Esophagus muscularis mucosa (tissue), 4 donors: ENCODE results near the gene RALGAPA1. TPM values are rescaled to one million over a fixed set of nuclear protein-coding genes. Genes with fewer than 3 reads are reported as not detected.
A peak's percentile ranks its signal among the peaks of the same experiment; 100 is the strongest.

ENCODE experiments used
- DNase-seq: peaks from one replicate; pipeline ENCODE4 v3.0.0-alpha.2; 2017; ENCODE audit errors: extremely low spot score
- H3K27ac ChIP-seq, 4 donors: fragments of 200-600 bp; sonication (generic); replicated peaks in 1 of 4; 1 replicate in 3 of 4; 2 replicates in 1 of 4; pipeline ENCODE4 v1.5.1; 2016 to 2019; ENCODE audit warnings: mild to moderate bottlenecking in 1 of 4
- H3K27me3 ChIP-seq, 4 donors: fragments of 200-600 bp; sonication (generic); one replicate each; pipeline versions ENCODE4 v1.5.1 to v1.6.0; 2016 to 2019
- H3K36me3 ChIP-seq, 4 donors: fragments of 200-600 bp; sonication (generic); one replicate each; pipeline ENCODE4 v1.5.1; 2016 to 2019
- H3K4me1 ChIP-seq, 4 donors: fragments of 200-600 bp; sonication (generic); one replicate each; pipeline ENCODE4 v1.5.1; 2016 to 2019
- H3K4me3 ChIP-seq, 4 donors: fragments of 200-600 bp; sonication (generic); 1 replicate in 2 of 4; 2 replicates in 2 of 4; pipeline ENCODE4 v1.5.1; 2016 to 2019; ENCODE audit warnings: mild to moderate bottlenecking in 4 of 4, moderate library complexity in 1 of 4
- H3K9me3 ChIP-seq, 4 donors: fragments of 200-600 bp; sonication (generic); 1 replicate in 3 of 4; 2 replicates in 1 of 4; pipeline ENCODE4 v1.5.1; 2016 to 2019
- EP300 ChIP-seq: sonication (generic); formaldehyde crosslinking; IDR thresholded peaks from one replicate; pipeline ENCODE4 v1.6.1; 2017; ENCODE audit warnings: antibody characterized with exemption
- POLR2A ChIP-seq: fragments of 450-650 bp; IDR thresholded peaks from one replicate; pipeline ENCODE4 v1.6.1; 2017; ENCODE audit warnings: antibody characterized with exemption, moderate library complexity, mild to moderate bottlenecking, low read depth
- POLR2AphosphoS5 ChIP-seq, 2 donors: sonication (generic); formaldehyde crosslinking; IDR thresholded peaks; one replicate each; pipeline ENCODE4 v1.6.1; 2017; ENCODE audit warnings: antibody characterized with exemption in 2 of 2
- WGBS: methylation state at CpG from one replicate; pipeline ENCODE4 v1.1.5; 2018; 5-methylcytosine and 5-hydroxymethylcytosine counted together
- intact Hi-C: fragments of 100-400 bp; cut with DNase I; formaldehyde crosslinking; loops from one replicate; pipeline ENCODE4 v1.15.1; 2023
- total RNA-seq, 4 donors: library from RNA; depleted of rRNA; stranded (reverse); fragments of >200 nt; gene quantifications; one replicate each; pipeline versions ENCODE4 v1.1.0 to v1.2.1, GENCODE V29; 2016
- TF ChIP-seq, protein P1 (sequence below), 3 experiments: fragments of 200-600 bp in 2 of 3; fragments of 450-650 bp in 1 of 3; sonication (generic) in 2 of 3; IDR thresholded peaks; one replicate each; pipeline ENCODE4 v1.5.1; 2017 to 2019; ENCODE audit warnings: antibody characterized with exemption in 3 of 3, mild to moderate bottlenecking in 2 of 3, moderate library complexity in 1 of 3

Gene RALGAPA1
- total RNA-seq, 4 donors from 2014 or later = 48.2 to 77.7 (median 52.1) TPM

DNA sequence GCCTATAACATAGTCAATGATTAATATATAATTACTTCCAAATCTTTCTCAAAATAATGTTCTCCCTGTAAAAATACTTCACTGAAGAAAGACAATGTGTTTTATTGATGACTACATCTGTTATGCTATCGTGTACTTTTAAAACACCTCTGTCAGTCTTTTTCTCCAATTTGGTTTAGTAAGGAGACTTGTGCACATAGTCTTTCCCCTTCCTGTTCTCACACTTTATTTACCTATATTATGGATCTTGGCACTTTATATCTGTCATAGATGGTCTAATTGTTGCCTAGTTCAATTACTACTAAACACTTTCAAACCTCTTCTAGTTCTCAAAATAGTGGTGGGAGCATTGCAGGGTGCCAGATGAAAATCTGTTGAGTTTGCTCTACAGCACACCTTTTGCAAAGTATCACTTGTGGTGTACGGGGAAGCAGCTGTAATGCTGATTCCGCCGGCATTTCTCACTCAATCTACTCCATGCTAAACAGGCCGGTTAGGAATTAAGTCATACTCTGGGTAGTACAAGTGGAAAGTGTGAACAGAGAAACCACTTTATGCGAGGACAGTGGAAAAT lies 276.2 kb downstream of the RALGAPA1 start:
- no peak for TF ChIP-seq POLR2A
- TF ChIP-seq, protein P1, sequence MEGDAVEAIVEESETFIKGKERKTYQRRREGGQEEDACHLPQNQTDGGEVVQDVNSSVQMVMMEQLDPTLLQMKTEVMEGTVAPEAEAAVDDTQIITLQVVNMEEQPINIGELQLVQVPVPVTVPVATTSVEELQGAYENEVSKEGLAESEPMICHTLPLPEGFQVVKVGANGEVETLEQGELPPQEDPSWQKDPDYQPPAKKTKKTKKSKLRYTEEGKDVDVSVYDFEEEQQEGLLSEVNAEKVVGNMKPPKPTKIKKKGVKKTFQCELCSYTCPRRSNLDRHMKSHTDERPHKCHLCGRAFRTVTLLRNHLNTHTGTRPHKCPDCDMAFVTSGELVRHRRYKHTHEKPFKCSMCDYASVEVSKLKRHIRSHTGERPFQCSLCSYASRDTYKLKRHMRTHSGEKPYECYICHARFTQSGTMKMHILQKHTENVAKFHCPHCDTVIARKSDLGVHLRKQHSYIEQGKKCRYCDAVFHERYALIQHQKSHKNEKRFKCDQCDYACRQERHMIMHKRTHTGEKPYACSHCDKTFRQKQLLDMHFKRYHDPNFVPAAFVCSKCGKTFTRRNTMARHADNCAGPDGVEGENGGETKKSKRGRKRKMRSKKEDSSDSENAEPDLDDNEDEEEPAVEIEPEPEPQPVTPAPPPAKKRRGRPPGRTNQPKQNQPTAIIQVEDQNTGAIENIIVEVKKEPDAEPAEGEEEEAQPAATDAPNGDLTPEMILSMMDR (IDR thresholded peaks at IDR 0.05) = no peak
- no peak for TF ChIP-seq POLR2AphosphoS5 (IDR thresholded peaks at IDR 0.05)
- no peak for TF ChIP-seq EP300
- H3K9me3 ChIP-seq = no peaks in the 10 kb centered on the region
- peak overlapping the region; percentile 55 to 64 (median 58) for H3K4me3 ChIP-seq
- no peak for DNase-seq
- peaks cover 29 to 31% (median 30%) of the 10 kb centered on the region in 4 donors for H3K4me1 ChIP-seq
- H3K27me3 ChIP-seq = peaks cover 24 to 64% (median 37%) of the 10 kb centered on the region in 4 donors
- H3K36me3 ChIP-seq = peaks cover 0 to 7% (median 1%) of the 10 kb centered on the region in 4 donors
- H3K27ac ChIP-seq = no peak overlapping the region
- WGBS = 19% methylated on average over 5 of the region's 6 CpGs
- intact Hi-C loops = no loop called here

DNA sequence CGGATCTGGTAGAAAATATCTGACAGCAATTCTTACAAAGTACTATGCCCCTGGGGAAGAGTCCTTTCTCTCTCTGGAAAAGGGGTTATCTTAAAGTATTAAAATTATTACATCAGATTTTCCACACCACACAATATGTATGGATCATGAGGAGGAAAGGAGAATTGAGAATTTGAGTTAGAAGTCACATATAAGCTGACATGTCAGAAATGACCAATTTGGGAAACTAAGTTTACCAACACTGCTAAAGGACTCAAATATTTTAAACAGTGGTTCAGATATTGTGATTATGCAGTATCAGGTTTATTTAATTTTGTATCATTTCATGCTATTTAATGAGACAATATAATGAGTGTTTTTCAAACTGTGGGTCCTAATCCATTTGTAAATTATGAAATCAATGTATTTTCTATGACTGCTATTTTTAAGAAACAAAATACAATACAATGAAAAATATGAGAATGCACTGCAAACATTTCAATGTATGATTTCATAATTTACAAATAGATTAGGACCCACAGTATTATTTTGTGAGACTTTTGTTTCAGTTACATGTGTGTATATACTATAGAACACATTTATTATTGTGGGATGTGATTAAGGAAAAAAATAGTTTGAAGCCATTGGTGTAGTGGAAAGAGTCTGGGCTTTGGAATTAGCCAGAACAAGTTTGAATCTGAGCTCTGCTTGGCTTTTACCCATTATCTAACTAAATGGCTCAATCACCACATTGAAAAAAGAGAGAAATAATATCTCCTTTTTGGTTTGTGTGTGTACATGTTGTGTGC lies 276.9 kb downstream of the RALGAPA1 start:
- Histone ChIP-seq H3K36me3 (no peaks in the 10 kb centered on the region), H3K27me3 (peaks cover 24 to 64% (median 37%) of the 10 kb centered on the region in 4 donors), H3K4me3 (no peak overlapping the region), H3K9me3 (no peaks in the 10 kb centered on the region), H3K27ac (no peak overlapping the region), H3K4me1 (peaks cover 29 to 31% (median 30%) of the 10 kb centered on the region in 4 donors)
- intact Hi-C loops = no loop called here
- no peak for DNase-seq
- WGBS = 97% methylated on average over 1 of the region's 1 CpG
- TF ChIP-seq, protein P1 (IDR thresholded peaks at IDR 0.05) = no peak
- no peak for TF ChIP-seq POLR2AphosphoS5 (IDR thresholded peaks at IDR 0.05)
- no peak for TF ChIP-seq EP300
- TF ChIP-seq POLR2A = no peak

- peaks cover 0 to 7% (median 3%) of the 10 kb centered on the region in 4 donors for H3K9me3 ChIP-seq
- intact Hi-C loops = no loop called here
- no peak for DNase-seq
- H3K4me3 ChIP-seq = no peak overlapping the region
- peaks cover 0 to 28% (median under 1%) of the 10 kb centered on the region in 4 donors for H3K27me3 ChIP-seq
- H3K4me1 ChIP-seq = no peaks in the 10 kb centered on the region
- no peak overlapping the region for H3K27ac ChIP-seq
- WGBS = 84% methylated on average over 2 of the region's 2 CpGs
- no peak for TF ChIP-seq POLR2AphosphoS5 (IDR thresholded peaks at IDR 0.05)
- TF ChIP-seq EP300 = no peak
- no peaks in the 10 kb centered on the region for H3K36me3 ChIP-seq
Observed at GRCh38 chr14:35526962-35527361, 282.1 kb downstream of the RALGAPA1 start.

DNA sequence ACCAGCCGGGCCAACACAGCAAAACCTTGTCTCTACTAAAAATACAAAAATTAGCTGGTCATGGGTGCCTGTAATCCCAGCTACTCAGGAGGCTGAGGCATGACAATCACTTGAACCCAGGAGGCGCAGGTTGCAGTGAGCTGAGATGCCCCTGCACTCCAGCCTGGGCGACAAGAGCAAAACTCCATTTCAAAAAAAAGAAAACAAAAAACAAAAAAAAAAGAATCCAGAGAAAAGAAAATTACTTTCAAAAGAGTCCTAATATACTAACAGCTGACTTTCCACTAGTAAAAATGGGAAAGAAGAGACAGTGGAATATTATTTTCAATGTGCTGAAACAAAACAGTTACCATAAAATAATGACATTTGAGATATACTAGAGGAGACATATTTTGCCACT lies 283.4 kb downstream of the RALGAPA1 start:
- peaks cover 0 to 16% (median 0%) of the 10 kb centered on the region in 4 donors for H3K27me3 ChIP-seq
- no peaks in the 10 kb centered on the region for H3K4me1 ChIP-seq
- no peak overlapping the region for H3K27ac ChIP-seq
- TF ChIP-seq POLR2A (no peak), POLR2AphosphoS5 (IDR thresholded peaks at IDR 0.05) (no peak), EP300 (no peak)
- TF ChIP-seq, protein P1 (IDR thresholded peaks at IDR 0.05) = no peak
- H3K36me3 ChIP-seq = no peaks in the 10 kb centered on the region
- H3K9me3 ChIP-seq = peaks cover 0 to 7% (median 3%) of the 10 kb centered on the region in 4 donors
- WGBS = 87% methylated on average over 3 of the region's 3 CpGs
- intact Hi-C loops = no loop called here
- H3K4me3 ChIP-seq = no peak overlapping the region
- no peak for DNase-seq

DNA sequence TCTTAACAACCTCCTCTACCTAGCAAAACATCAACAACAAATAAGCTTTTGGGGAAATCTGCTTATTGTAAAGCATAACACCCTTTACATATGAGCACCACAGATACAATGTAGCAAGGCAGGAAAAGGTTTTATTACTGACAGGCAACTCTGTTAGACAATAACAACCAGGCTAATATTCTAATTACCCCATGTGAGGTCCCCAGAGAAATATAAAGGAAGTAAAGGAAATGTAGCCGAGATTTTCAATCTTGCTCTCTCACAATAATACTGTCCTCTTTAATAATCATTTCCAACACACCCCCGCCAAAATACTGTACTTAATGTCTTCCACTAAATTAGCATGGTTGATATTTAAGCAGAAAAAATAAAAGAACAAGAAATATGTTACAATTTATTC lies 289.1 kb downstream of the RALGAPA1 start:
- DNase-seq = no peak
- H3K9me3 ChIP-seq = no peaks in the 10 kb centered on the region
- intact Hi-C loops = no loop called here
- no peaks in the 10 kb centered on the region for H3K4me1 ChIP-seq
- no peak for TF ChIP-seq EP300
- TF ChIP-seq, protein P1 (IDR thresholded peaks at IDR 0.05) = no peak
- no peak for TF ChIP-seq POLR2A
- no peaks in the 10 kb centered on the region for H3K27me3 ChIP-seq
- H3K36me3 ChIP-seq = no peaks in the 10 kb centered on the region
- 63% methylated on average over 2 of the region's 2 CpGs for WGBS
- no peak overlapping the region for H3K27ac ChIP-seq
- H3K4me3 ChIP-seq = no peak overlapping the region
